Dermis blood vessel endothelial cell (primary cell): ENCODE results near the gene UCP1. TPM values are rescaled to one million over a fixed set of nuclear protein-coding genes. Genes with fewer than 3 reads are reported as not detected.
A peak's percentile ranks its signal among the peaks of the same experiment; 100 is the strongest.

Experiments
- DNase-seq: peaks from one replicate; pipeline ENCODE4 v3.0.0; 2010
- total RNA-seq: library from RNA; depleted of rRNA; stranded (reverse); fragments of >200 nt; gene quantifications from 2 replicates; pipeline ENCODE4 v1.2.3, GENCODE V29; 2014

Gene UCP1, protein sequence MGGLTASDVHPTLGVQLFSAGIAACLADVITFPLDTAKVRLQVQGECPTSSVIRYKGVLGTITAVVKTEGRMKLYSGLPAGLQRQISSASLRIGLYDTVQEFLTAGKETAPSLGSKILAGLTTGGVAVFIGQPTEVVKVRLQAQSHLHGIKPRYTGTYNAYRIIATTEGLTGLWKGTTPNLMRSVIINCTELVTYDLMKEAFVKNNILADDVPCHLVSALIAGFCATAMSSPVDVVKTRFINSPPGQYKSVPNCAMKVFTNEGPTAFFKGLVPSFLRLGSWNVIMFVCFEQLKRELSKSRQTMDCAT
- total RNA-seq = not detected in 2 replicates

DNA sequence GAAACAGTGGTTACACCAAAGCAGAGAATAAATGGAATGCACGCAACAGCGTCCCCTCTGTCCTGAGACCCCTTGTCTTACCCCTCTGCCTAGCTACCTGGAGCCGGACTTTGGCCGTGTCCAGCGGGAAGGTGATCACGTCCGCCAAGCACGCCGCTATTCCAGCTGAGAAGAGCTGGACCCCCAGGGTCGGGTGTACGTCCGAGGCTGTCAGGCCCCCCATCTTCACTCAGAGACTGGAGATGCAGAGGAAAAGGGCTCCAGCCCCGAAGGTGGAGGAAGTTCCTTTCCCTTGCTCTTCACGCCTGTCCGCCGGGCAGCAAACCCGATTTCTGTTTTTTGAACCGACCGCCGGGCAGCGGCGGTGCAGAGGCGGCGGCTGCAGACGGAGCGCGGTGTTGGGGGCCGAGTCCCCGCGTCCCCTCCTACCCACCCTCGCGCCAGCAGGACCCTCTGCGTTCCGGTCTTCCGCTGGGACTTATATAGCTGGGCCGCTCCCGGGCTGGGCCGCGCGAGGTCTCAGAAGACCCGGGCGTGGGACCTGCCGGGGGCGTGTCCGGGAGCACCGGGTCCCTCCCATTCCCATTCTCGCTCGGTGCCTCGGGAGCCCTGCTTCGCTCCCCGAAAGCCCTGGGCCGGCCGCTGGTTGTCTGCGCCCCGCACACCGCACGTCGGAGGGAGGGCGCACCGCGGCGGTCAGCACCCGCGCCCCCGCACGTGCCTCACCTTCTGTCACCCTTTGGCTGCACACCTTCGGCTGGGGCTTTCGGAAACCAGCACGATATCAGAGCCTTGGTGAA lies at the start of gene UCP1:
Gene UCP1 (minus strand): TSS at position 455 of the 800 bp plus-strand sequence. CDS start 232 bp downstream, at position 223.
- peak; percentile 5 for DNase-seq

DNA sequence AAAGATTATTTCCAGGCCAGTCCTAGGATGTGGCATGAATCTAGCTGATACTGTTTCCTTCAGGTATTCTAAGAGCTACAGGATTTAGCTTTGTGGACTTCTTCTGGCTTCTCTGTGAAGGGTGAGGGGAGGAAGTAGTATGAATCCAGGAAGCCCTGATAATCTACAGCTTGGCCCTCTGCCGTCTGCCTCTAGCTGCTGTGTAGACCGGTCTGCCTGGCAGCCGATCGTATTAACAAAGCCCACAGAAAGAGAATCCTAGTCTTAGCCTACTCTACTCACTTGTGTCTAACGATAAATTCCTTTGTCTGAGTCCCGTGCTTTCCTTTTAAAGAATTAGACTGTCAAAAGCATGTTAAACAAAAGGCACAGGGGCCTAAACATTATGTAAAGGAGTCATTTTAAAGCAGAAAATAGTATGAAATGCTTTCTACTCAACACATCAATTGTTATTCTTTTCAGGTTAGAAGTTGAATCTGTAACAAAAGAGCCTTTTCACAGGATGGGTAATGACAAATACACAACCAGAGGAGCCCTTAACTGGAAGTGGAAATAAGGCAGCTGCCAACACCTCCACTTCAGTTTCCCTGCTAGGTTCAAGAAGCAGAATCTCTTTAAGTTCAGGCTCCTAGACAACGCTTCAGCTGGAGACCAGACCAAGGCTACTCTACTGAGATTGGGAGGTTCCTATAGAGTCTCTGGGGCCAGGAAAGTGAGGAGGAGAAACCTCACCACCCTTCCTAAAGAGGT lies 48.9 kb upstream of the UCP1 start:
- peak; percentile 22 for DNase-seq

DNA sequence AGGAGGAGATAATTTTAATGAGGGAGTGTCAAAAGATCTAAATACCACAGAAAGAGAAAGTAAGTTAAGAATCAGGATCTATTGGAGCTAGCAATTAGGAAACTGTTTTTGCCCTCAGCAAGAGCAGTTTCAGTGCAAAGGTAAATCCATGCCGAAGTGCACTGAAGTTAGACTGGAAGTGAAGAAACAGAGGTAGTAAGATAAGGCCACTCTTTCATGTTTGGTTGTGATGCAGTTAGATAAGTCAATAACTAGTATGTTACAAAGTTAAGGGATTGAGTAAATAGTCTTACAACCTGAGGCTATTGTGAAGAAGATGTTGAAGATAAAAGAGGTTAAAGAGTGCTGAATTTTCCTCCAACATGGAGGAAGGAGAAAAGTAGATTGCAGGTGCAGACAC lies 46.7 kb upstream of the UCP1 start:
- no peak for DNase-seq

DNA sequence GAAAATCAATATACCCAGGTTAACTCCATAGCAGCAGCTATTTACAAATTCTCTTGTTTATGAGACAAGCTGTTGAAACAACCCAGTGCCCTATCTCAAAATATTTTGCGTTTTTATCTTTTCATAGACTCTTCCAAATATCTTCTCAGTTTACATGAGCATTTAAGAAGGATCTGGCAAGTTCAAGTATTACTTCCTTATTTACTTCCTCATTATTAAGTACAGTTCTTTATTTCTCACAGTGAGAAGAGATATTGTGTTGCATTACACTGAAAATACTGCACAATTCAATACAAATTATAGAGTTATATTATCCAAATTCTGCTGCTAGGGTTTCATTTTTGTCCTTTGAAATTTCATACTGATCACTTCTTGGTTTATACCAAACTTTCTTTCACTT lies 43.6 kb upstream of the UCP1 start:
- DNase-seq = no peak

DNA sequence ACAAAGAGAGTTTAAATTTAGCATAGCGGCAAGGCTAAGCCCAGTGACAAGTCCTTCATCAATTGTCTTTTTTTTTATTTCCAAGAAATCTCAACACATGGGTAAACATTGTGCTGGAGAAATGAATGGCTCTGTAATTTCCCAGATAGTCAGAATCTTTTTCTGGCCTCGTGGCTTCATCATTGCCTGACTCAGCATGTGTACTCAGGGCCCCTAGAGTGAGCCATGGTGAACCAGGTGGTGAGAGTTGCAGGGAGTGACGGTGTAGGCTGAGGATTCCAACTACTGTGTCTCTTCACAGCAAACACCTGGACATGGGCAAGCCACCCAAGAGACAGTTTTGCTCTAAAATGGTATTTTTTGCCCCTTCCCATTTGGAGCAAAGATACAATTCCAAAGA lies 43.1 kb upstream of the UCP1 start:
- DNase-seq = no peak

DNA sequence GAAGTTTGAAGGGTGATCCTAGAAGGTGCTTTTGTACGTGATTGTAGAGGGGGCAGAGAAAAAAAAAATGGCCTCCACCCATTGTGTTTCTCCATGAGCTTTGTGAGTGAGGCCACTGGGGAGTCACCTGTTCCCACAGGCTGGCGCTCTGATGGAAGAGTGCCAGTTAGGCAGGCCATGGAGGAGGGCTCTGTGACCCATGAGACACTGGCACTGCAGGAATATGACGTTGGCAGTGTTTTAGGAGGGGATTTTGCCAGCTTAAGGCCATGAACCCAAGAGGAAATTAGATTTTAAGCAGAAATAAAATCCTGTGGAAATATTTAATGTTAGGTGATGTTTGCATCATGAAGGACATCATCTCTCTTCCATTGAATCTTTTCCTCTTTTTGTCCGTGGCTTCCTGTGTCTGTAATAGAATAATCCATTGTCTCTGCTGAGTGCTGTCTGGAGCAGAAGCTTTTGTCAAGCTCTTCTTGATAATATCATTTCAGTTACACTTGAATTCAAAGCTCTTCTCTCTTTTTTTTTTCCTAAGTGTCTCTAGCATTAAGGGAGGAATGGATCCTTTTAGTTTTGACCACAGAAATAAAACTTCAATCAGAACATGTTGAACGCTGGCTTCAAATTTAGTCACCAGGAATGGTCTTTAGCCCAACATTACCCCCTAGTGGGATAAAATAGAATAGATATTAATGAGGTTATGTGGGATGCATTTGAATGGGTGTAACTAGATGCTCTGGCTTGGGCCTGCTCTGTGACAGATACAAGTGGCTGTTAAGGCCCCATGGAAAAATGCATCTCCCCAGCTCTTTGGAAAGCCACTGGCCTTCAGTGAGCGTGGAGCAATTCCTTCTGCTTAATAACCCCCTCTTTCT lies 41.0 kb upstream of the UCP1 start:
- DNase-seq = peak; percentile 77

DNA sequence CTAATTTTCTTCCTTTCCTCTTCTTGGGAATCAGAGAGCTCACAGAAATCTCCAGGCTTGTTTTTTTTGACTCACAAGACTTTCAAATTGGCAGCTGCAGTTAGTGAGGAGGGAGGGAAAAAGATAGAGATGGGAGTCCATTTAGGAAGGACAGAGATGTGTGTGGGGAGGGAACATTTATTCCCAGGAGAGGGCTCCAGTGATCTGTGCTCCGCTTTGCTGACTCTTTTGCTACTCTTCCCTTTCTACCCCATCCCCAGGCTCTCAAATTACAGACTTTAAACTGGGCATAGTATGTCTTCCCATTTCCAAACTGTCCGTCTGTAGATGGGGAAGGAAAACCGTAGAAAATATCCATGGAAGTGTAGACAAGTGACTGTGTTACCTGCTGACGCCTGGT lies 39.1 kb upstream of the UCP1 start:
- no peak for DNase-seq

DNA sequence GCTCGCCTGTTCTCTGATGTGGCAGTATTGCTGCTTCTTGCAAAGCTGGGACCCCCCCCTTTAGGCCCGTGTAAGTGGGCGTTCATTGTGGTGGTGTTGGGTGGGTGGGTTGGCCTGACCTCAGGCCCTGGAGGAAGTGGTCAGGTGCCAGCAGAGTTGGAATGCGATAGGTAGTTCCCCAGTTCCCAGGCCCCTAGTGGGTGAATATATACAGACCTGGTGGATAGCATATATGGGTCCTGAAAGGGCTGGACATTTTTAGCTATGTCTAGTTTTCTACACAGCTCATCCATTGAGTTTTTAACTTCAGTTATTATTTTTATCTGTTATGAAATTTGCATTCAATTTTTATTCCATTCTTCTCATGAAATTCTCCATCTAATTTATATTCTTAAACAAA lies 35.8 kb upstream of the UCP1 start:
- DNase-seq = no peak

DNA sequence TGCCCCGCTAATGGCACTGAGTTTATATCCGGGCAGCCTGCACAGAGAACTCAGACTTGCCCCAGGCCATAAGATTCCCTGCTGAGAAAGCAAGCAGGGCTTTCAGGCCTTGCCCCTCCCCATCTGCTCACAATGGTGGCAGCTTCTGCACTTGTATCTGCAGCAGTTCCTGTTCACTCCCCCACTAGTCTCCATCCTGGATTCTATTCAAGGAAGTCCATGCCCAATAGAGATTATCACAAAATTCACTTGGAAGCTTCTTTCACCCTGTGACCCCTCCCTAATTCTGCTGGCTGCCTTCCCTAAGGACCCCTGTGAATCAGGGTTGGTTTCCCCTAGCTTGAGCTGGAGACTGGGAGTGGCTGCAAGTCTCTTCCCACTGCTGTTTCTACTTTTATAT lies 34.5 kb upstream of the UCP1 start:
- DNase-seq = no peak

DNA sequence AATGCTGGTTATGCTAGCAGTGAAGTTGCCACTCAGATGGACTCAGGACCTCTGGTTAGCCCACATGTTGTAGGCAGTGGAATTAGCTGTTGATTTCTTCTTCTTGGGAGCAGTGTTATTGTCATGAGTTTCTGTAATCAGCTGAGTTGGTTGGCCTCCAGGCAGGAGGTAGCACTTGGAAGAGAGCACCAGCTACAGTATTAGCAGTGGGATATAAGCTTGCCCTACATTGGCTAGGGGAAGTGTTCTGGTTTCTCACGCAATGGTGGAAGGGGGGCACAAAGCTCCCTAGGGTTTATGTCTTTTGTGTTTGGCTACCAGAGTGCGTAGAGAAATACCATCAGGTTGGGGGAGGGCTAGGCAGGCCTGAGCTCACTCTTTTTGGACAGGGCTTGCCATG lies 34.0 kb upstream of the UCP1 start:
- DNase-seq = no peak

DNA sequence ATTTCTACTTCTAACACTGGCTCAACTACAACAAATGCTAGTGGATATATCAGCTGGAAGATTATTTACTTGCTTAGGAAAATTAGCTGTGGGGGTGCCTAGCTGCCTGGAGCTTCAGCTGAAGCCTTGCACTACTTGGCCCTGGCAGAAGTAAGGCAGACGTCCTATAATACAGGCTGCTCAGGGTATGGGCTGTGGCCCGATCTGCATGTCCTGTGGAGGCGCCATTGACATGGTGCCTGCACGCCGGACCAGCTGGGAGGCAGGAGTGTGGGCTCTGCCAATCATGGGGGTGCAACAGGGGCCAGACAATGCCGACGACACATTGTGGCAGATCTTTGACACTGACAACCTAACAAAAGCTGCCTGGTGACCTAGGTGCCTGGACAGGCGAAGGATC lies 31.6 kb upstream of the UCP1 start:
- DNase-seq = no peak

DNA sequence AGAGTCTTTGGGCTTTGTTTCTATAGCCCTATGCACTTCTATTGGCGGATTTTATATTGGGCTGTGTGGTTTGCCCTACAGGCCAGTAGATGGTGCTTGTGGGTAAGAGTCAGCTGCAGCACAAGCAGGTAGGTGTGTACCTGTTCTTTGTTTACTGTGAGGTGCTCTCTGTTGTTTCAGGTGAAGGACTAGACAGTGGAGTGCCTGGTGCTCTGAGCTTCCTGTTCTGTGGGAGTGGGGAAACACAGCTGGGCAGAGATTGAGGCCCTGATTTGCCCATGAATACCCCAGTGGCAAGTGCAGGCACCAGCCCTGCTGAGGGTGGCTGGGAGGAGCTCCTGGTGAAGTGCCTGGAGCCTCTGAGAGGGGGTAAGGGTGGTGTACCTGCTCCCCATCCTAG lies 26.3 kb upstream of the UCP1 start:
- DNase-seq = peak; percentile 50

DNA sequence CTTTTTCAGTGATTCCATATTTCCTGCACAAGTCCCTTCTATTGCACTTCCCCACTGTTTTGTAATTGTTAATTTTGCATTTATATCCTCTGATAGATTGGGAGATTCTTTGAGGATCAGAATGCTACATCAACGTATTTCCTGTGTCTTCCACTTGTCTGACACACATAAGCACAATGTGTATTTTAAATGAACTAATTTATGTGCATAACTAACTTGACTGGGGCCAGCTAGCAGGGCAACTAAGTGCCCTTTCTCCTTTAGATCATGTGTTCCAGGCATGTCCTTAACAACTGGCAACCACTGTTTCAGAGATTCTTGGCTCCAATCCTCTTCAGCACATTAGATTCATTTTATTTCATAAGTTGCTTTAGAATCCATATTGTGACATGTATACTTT lies 15.7 kb upstream of the UCP1 start:
- DNase-seq = no peak

DNA sequence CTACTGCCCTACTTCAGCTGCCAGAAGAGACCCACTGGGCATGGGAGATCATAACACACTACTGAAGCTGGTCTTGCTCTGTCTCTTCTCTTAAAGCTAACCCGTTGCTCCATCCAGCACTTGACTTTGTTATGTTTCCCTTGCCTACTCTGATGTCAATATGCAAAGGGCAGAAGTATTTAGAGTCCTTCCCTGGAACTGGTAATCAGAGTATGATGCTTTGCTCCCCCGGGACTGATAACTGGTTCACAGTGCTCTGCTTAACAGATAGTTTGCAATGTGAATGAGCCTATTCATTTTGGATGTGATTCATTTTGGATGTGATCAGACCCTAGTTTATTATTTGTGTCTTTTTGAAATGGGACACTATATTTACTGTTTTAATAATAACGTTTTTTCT lies 12.3 kb upstream of the UCP1 start:
- DNase-seq = no peak

DNA sequence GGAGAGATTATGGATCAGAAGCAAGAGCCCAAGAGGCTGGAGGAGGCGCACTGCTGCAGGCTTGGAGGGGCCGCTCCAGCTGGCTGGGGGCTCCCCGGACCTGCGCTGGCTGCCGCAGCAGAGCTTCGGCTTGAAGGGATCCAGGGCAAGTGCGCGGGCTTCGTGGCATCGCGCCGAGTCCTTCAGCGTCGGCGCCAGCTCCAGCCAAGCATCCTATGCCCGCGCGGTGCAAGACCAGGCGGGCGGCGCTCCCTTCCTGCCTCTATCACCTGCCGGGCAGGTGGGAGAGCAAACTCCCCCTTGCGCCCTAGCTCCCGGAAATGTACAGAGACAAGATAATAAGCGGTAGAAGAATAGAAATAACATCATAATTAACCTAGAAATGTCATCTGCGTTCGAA lies 10.5 kb upstream of the UCP1 start:
- DNase-seq = no peak

DNA sequence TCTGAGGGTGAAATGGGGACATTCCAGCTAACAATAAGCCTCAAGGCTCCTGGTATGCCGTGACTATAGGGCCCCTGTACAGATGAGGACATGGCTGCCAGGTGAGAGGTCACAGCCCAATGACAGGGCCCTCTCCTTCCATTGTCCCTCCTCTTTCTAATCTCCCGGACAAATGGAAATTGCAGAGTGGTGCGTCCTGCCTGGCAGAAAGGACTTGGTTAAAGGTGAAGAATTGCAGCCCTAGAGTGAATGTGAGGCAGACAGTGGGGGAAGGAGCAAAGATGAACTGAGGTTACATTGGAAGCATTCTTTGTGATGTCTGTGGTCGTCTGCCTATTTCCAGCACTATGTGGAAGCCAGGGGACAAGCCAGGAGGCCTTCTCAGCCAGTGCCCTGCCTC lies 6.7 kb upstream of the UCP1 start:
- no peak for DNase-seq

DNA sequence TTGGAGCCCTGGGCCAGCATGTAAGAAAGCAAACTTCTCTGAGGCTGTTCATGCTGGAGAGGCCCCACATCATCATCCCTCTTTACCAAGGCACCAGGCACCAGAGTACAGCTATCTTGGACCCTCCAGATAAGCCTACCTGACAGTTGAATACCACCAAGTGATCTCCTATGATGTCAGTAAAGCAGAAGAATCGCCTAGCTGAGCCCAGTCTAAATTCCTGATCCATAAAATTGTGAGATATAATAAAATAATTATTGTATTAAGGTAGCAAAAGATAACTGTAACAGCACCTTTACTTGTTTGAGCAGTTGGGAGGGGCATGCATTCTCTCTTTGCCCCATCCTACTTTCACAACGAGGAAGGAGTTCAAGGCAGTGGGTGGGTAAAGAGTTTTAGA lies 2.9 kb upstream of the UCP1 start:
- DNase-seq = no peak

DNA sequence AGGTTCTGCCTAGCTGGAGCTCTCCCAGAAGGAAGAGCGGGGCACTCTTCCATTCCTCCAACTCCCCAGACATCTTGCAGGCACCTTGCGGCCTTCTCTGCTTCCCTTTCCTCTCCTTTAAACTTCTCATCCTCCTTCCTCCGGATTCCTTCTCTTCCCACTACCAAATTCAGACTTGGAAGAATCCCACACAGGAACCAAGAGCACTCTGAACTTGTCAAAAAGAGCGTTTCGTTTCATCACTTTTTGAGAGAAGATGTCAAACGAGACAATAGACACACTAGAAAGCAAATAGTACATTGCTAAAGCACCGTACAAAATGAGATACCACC lies 512 bp upstream of the UCP1 start:
- no peak for DNase-seq

DNA sequence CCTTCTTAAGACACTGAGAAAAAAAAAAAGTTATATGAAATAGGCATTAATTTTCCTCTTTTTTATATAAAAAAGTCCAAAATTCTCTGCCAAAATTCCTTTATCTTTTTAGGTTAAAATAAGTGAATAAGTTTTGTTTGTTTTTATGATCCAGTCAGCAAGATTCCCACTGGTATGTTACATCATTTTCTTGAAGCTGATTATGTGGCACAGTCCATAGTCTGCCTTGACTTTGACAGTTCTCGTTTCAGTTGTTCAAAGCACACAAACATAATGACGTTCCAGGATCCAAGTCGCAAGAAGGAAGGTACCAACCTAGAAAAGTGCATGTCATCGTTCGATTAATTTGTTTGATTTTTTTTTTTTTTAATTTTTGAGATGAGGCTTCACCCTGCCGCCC lies 9.1 kb downstream of the UCP1 start:
- DNase-seq = no peak

DNA sequence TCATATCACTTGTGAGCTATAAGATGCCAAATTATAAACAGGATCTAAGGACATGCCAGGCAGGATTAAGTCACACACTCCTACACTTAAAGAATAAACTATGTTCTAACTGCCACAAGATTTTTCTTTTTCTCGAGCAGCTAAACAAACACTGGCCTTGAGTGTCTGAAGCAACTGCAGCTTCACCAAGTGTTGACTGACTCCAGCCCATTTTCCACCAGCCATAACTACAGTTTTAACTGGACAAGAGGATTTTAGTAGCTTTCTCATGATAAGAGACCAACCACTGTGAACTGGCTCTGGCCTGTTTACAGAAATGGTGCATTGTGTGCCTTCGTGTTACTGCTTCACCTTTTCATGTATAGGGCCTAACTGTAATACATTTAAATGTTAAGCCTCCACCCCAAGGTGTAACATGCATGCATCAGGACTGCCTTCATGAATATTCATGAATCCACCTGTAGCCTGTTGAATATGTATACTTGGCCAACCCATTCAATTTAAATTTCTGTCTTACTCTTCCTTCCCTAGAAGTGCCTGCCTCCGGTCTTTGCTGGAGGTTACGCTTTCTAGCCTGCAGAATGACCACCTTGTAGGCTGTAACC lies 10.8 kb downstream of the UCP1 start:
- no peak for DNase-seq

DNA sequence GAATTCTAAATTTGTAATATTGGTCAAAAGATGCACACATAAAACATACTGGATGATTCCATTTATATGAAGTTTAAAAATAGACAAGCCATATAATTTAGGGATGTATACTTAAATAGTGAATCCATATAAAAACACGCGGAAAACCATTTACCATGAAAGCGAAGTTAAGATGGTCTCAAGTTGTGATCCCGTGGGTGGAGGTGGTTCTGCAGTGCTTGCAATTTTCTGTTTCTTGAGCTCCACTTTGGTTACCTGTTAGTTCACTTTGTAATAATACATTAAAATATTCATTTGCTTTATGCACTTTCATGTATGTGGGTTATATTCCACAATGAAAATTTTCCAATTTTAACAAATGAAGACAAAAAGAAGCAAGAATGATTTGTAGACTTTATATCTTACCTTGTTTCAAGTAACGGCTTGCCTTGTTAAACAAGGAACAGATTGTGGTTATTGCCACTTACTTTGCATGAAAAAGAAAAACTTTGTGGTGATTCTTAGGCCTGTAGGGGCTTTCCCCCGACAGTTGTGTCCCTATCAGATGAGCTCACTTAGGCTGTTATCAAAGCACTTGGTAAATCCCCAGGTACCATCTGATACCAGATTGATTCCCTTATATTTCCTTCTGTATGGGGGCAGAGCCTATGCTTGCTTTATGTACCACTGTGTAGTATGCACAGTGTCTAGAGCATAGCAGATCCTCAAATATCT lies 12.2 kb downstream of the UCP1 start:
- DNase-seq = no peak
